ENCODE measurements around the gene DOCK8.

DNA sequence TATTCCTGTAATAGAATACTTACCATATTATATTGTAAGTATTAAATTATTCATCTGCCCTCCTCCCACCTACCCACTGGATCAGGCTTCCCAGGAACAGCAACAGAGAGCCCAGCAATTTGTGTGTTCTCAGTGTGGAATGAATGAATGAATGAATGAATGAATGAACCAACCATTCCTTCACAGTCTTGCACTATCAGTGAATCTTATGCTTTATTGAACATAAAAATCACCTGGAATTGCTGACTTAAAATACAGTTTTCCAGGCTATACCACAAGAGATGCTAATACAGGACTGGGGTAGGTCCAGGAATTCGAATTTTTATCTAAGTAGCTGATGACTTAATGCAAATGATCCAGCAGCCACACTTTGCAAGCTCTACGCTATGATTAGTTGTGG lies 51.6 kb downstream of the DOCK8 start:
- TF ChIP-seq, protein P1, sequence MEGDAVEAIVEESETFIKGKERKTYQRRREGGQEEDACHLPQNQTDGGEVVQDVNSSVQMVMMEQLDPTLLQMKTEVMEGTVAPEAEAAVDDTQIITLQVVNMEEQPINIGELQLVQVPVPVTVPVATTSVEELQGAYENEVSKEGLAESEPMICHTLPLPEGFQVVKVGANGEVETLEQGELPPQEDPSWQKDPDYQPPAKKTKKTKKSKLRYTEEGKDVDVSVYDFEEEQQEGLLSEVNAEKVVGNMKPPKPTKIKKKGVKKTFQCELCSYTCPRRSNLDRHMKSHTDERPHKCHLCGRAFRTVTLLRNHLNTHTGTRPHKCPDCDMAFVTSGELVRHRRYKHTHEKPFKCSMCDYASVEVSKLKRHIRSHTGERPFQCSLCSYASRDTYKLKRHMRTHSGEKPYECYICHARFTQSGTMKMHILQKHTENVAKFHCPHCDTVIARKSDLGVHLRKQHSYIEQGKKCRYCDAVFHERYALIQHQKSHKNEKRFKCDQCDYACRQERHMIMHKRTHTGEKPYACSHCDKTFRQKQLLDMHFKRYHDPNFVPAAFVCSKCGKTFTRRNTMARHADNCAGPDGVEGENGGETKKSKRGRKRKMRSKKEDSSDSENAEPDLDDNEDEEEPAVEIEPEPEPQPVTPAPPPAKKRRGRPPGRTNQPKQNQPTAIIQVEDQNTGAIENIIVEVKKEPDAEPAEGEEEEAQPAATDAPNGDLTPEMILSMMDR (IDR thresholded peaks at IDR 0.05), result no peak
- TF ChIP-seq SREBF2 (IDR thresholded peaks at IDR 0.05), result no peak
- TF ChIP-seq MYC (IDR thresholded peaks at IDR 0.05; ENCODE audit: borderline replicate concordance, low read length), result no peak
- TF ChIP-seq BHLHE40 (IDR thresholded peaks at IDR 0.05; ENCODE audit: low read depth, low read length), result no peak
- TF ChIP-seq GATA3 (IDR thresholded peaks at IDR 0.05; ENCODE audit: borderline replicate concordance), result no peak
- TF ChIP-seq USF2 (IDR thresholded peaks at IDR 0.05), result no peak
- no peak for TF ChIP-seq POLR2AphosphoS2 (conservative IDR thresholded peaks at IDR 0.05; ENCODE audit: low read length)
